CD4-positive, alpha-beta T cell treated with Interleukin-2 at 100 ng/mL for 4 hours (primary cell): ENCODE results near the gene PABPC1L.

Experiments used
- DNase-seq: peaks from one replicate; pipeline ENCODE4 v3.0.0-alpha.2; 2020; ENCODE audit warnings: low spot score

PABPC1L gene

DNA sequence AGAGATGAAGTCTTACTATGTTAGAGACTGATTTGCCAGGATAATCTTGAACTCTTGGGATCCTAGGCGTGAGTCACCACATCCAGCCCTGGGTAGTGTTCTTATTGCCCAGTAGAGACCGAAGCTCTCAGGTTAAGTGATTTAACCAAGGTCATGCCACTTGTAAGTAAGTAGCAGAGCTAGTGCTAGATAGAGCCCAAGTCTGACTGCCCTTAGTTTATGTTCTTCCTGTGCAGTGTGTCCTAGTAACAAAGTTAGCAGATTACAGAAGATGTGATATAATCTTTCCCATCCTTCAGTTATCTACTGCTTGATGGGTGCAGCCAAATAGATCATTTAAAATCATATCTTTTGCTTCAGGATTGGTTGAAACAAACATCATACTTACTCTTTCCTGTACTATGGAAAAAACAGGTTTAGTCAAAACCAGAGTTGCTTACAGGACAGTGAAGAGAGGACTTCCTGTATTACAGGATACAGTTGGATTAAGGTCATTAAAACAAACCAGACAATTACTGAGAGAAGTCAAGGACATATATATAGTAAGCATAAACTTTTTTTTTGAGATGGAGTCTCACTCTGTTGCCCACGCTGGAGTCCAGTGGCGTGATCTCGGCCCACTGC lies 9.5 kb upstream of the PABPC1L start:
- DNase-seq: no peak

GRCh38 chr20:44901974-44902373 lies 7.9 kb upstream of the PABPC1L start:
- peak; percentile 18 for DNase-seq

GRCh38 chr20:44904377-44904776 lies 5.5 kb upstream of the PABPC1L start:
- DNase-seq: no peak

DNA sequence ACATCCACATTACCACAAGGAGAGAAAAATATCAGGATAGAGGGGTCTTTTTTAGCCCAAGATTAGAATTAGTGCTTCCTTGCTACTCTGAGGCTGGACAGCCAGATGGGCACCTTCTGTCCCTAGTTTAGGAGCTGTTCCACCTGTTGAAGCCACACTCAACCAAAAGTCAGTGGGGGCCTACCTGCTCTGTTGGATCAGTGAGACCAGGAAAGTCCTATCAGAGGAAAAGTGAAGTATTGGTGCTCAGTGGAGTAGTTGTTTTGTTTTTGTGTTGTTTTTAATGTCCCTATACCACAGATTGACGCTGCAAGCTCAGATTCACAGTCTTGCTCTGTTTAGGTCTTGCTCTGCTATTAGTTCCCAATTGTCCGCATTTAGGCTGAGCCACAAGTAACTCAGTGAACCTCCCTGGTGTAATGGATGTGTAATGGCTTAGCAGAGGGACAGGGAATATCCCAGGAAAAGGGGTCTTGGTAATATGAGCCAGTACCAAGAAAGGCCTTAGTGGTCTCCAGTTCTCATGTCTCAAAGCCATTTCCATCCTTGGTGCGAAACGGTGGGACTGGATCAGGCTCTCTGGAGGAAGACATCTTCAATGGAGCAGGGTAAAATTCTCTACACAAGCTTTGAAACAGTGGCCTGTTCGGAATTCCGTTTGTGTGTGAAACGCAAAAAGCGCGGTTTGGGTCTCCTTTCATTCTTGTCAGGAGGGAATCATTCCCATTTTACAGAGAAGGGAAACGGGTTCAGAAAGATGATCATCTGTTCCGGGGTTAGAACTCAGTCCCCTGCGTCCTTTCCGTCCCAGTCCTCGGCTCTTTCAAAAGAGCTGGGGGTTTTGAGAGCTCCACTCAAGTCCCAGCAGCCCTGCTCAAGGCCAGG lies 631 bp upstream of the PABPC1L start:
- DNase-seq: no peak

DNA sequence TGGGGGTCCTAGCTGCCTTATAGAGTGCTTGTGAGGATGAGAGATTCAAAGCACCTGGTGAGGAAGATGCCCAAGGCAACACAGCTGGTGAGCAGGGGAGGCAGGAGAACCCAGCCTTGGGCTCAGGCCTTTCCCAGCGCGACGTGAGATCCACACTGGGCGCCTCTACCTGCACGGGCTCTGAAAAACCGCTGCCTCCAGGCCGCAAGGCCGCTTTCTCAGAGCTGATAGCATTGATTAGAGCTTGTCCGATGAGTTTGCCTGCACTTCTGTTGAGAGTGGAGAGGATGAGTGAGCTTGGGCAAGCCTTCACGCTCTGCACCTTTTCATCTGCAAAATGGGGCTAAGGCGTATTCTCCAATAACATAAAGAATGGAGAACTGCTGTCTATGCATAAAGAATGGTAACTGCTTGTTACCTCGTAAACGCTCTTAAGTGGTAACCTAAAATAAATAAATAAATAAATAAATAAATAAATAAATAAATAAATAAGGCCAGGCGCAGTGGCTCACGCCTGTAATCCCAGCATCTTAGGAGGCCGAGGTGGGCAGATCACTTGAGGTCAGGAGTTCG lies 916 bp downstream of the PABPC1L start:
- no peak for DNase-seq

- DNase-seq: peak; percentile 49
These were observed 1.5 kb downstream of the PABPC1L start for GRCh38 chr20:44911264-44911921.

DNA sequence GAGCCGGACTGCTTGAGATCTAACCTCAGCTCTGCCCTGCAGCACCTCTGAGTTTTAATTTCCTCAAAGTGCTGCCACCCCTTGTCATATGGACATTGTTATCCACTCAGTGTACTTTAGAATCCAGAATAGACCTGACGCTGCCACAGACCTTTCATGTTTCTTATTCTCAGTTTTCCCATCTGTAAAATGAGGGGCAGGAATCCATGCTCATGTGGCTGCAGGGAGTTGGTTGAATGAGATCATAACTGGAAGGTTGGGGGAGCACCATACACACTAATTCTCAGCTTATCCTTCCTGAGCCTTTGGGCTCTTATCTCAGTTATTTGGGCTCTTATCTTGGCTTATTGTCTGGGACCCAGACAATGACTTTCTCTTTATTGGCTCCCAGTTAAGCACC lies 2.3 kb downstream of the PABPC1L start:
- DNase-seq: no peak

- DNase-seq: no peak
These were observed 5.1 kb downstream of the PABPC1L start for GRCh38 chr20:44914924-44915323.

- DNase-seq: no peak
These were observed 6.7 kb downstream of the PABPC1L start for GRCh38 chr20:44916586-44916985.

- DNase-seq: no peak
These were observed 7.5 kb downstream of the PABPC1L start for GRCh38 chr20:44917399-44917798.

- no peak for DNase-seq
These were observed 8.5 kb downstream of the PABPC1L start for GRCh38 chr20:44918342-44918741.

- DNase-seq: no peak
These were observed 8.9 kb downstream of the PABPC1L start for GRCh38 chr20:44918761-44919160.

DNA sequence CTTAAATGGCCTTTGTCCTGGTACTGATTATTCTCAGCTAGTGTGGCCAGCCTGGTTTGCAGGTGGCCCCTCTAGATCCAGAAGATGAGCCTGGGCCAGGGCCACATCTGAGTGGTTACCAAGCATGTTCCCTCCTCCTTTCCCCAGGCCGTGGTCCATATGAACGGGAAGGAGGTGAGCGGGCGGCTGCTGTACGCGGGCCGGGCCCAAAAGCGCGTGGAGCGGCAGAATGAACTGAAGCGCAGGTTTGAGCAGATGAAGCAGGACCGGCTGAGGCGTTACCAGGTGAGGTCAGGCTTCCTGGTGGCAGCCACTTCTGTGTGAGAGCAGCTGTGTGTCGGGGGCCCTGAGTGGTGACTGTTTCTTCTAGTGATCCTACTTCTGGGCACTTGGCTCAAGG lies 11.6 kb downstream of the PABPC1L start:
- no peak for DNase-seq

GRCh38 chr20:44924541-44924940 lies 14.7 kb downstream of the PABPC1L start:
- no peak for DNase-seq

- no peak for DNase-seq
These were observed 18.7 kb downstream of the PABPC1L start for GRCh38 chr20:44928595-44928994.

DNA sequence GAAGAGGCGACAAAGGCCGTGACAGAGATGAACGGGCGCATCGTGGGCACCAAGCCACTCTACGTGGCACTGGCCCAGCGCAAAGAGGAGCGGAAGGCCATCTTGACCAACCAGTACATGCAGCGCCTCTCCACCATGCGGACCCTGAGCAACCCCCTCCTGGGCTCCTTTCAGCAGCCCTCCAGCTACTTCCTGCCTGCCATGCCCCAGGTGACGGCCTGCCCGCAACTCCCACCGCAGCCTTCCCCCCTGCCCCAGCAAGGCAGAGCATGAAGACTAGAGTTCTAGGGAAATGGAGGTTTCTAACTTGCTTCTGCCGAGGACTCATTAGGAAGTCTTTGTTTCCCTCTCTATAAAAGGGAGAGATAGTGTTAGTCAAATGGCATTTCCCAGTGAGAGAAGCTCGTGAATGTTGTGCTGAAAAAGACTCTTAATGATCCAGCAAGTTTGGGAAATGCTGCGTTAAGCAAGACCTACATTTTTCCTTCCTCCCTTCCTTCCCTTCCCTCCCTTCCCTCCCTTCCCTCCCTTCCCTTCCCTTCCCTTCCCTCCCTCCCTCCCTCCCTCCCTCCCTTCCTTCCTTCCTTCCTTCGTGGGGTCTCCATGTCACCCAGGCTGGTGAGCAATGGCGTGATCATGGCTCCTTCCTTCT lies 20.8 kb downstream of the PABPC1L start:
- no peak for DNase-seq

DNA sequence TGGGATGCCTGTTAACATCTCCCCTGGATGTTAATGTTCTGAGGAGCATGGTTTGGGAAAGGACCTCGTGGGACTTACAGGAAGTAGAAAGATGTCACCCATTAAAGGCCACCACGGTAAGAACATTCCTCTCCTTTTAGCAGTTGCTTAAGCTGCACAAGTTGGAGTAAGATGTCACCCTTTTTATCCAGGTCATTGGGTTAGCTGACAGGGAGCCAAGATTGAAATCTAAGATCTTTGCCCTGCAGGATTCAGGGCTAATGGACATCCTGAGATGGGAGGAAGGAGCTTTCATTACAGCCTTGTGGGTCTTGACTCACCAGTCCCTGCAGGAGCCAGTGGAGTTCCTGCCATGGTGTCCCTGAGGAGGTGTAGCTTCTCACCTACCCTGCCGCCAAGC lies 22.1 kb downstream of the PABPC1L start:
- DNase-seq: no peak

DNA sequence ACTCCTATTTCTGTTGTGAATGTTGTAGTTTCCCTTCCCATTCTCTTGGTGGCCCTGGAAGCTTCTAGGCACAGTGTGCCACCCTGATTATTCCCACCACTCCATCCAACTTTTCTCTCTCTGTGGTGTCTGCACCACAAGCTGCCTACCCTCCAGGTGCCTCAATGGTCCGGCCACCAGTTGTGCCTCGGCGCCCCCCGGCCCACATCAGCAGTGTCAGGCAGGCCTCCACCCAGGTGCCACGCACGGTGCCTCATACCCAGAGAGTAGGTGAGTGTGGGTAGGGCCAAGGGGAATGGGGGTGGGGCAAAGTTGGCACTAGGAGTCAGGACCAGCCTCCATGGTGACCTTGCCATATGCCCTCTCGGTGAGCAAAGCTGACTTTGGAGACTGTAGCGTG lies 23.1 kb downstream of the PABPC1L start:
- DNase-seq: no peak

GRCh38 chr20:44936510-44936909 lies 26.6 kb downstream of the PABPC1L start:
- no peak for DNase-seq

DNA sequence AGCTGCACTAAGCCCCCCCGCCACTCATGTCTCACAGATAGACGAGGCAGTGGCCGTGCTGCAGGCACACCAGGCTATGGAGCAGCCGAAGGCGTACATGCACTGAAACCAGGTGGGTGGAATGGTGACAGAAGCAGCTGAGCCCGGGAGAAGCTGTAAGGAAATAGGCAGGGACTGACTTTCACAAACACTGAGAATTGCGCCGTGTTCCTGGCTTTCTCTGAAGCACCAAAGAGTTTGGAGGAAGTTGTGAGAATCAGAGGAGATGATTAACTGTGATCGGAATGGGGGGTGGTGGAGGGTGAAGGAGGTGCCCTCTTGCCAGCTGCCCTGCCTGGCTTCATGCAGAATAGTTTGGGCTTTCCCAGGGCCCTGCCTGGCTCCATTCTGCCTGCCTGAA lies 28.8 kb downstream of the PABPC1L start:
- DNase-seq: no peak

DNA sequence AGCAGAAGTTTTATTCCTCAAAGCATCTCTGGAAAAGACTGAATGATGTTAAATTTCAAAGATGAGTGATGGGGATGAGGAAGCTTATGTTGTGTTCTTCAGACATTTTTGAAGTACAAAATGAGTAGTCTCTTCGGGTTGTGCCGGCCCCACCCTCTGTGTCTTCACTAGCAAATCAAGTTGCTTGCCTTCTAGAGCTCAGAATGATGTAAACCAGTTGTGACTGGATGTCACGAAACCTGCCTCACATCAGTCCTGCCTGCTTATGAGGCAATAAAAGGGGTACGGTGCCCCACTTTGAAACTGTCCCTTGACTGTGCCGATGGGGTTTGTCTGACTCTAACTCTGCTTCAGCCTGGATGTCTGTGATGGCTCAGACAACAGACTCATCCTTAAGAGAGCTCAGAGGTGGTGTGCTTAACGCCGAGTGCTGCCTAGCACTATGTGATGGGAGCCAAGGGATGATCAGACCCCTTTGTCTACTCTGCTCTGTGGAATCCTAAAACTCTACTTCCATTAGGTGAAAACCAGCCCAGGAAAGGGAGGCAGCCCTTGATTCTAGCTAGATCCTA lies 31.3 kb downstream of the PABPC1L start:
- DNase-seq: no peak
